Activated naive CD8-positive, alpha-beta T cell treated with anti-CD3 and anti-CD28 coated beads for 36 hours (primary cell): Measurements from ENCODE around the gene OPHN1. TPM values are rescaled to one million over a fixed set of nuclear protein-coding genes. Genes with fewer than 3 reads are reported as not detected.
"Not testable (repeated sequence)": the region's sequence is repeated elsewhere in the genome, so short reads cannot be mapped to it uniquely, and the experiment has no call there.

ENCODE experiments used
- DNase-seq: peaks from one replicate; pipeline ENCODE4 v3.0.0; 2021
- H3K27ac Mint-ChIP-seq: one replicate; pipeline ENCODE4 v1.8.0; 2022; ENCODE audit warnings: mild to moderate bottlenecking, moderate library complexity, mixed read lengths
- H3K27me3 Mint-ChIP-seq: one replicate; pipeline ENCODE4 v1.8.0; 2022; ENCODE audit warnings: mild to moderate bottlenecking, mixed read lengths
- H3K36me3 Mint-ChIP-seq: one replicate; pipeline ENCODE4 v1.8.0; 2021; ENCODE audit warnings: mild to moderate bottlenecking, mixed read lengths
- H3K4me1 Mint-ChIP-seq: one replicate; pipeline ENCODE4 v1.8.0; 2021; ENCODE audit warnings: mixed read lengths
- H3K4me3 Mint-ChIP-seq: one replicate; pipeline ENCODE4 v1.8.0; 2022; ENCODE audit warnings: mild to moderate bottlenecking, moderate library complexity, mixed read lengths
- H3K9me3 Mint-ChIP-seq: one replicate; pipeline ENCODE4 v1.8.0; 2022; ENCODE audit warnings: mixed read lengths
- total RNA-seq, 2 experiments: library from RNA; stranded (reverse); gene quantifications; one replicate each; pipeline ENCODE4 v1.2.3, GENCODE V29; 2021

Gene OPHN1
- total RNA-seq, 2 experiments from 2014 or later, result not detected

GRCh38 chrX:68403522-68403921 lies 29.8 kb downstream of the OPHN1 start:
- no peak overlapping the region for H3K27ac Mint-ChIP-seq
- no peaks in the 10 kb centered on the region for H3K36me3 Mint-ChIP-seq
- DNase-seq, result no peak
- no peak overlapping the region for H3K4me3 Mint-ChIP-seq
- no peaks in the 10 kb centered on the region for H3K9me3 Mint-ChIP-seq
- no peaks in the 10 kb centered on the region for H3K27me3 Mint-ChIP-seq
- no peaks in the 10 kb centered on the region for H3K4me1 Mint-ChIP-seq

GRCh38 chrX:68403038-68403437 lies 30.3 kb downstream of the OPHN1 start:
- Mint-ChIP-seq H3K36me3 (no peaks in the 10 kb centered on the region), H3K4me3 (no peak overlapping the region), H3K27me3 (no peaks in the 10 kb centered on the region), H3K27ac (no peak overlapping the region), H3K9me3 (no peaks in the 10 kb centered on the region), H3K4me1 (no peaks in the 10 kb centered on the region)
- DNase-seq, result no peak

- Mint-ChIP-seq H3K4me3 (no peak overlapping the region), H3K27ac (no peak overlapping the region), H3K27me3 (no peaks in the 10 kb centered on the region), H3K4me1 (no peaks in the 10 kb centered on the region), H3K36me3 (no peaks in the 10 kb centered on the region), H3K9me3 (no peaks in the 10 kb centered on the region)
- DNase-seq, result no peak
These were observed 31.2 kb downstream of the OPHN1 start for GRCh38 chrX:68402094-68402493.

- H3K9me3 Mint-ChIP-seq, result no peaks in the 10 kb centered on the region
- no peak overlapping the region for H3K27ac Mint-ChIP-seq
- H3K27me3 Mint-ChIP-seq, result no peaks in the 10 kb centered on the region
- no peaks in the 10 kb centered on the region for H3K4me1 Mint-ChIP-seq
- no peak for DNase-seq
- H3K36me3 Mint-ChIP-seq, result no peaks in the 10 kb centered on the region
- H3K4me3 Mint-ChIP-seq, result no peak overlapping the region
These were observed 35.0 kb downstream of the OPHN1 start for GRCh38 chrX:68398291-68398690.

GRCh38 chrX:68396953-68397352 lies 36.3 kb downstream of the OPHN1 start:
- no peak overlapping the region for H3K27ac Mint-ChIP-seq
- H3K4me1 Mint-ChIP-seq, result no peaks in the 10 kb centered on the region
- no peak overlapping the region for H3K4me3 Mint-ChIP-seq
- H3K9me3 Mint-ChIP-seq, result no peaks in the 10 kb centered on the region
- no peaks in the 10 kb centered on the region for H3K27me3 Mint-ChIP-seq
- no peaks in the 10 kb centered on the region for H3K36me3 Mint-ChIP-seq
- DNase-seq, result no peak

- H3K4me1 Mint-ChIP-seq, H3K27ac Mint-ChIP-seq, H3K9me3 Mint-ChIP-seq, H3K36me3 Mint-ChIP-seq, DNase-seq, H3K27me3 Mint-ChIP-seq, H3K4me3 Mint-ChIP-seq: not testable (repeated sequence)
These were observed 43.8 kb downstream of the OPHN1 start for GRCh38 chrX:68389419-68389960.

- Mint-ChIP-seq H3K4me3 (no peak overlapping the region), H3K9me3 (no peaks in the 10 kb centered on the region), H3K4me1 (no peaks in the 10 kb centered on the region), H3K36me3 (no peaks in the 10 kb centered on the region), H3K27ac (no peak overlapping the region), H3K27me3 (peaks cover 4% of the 10 kb centered on the region)
- DNase-seq, result no peak
These were observed 45.5 kb downstream of the OPHN1 start for GRCh38 chrX:68387776-68388175.

GRCh38 chrX:68383540-68383939 lies 49.8 kb downstream of the OPHN1 start:
- Mint-ChIP-seq H3K9me3 (no peaks in the 10 kb centered on the region), H3K36me3 (no peaks in the 10 kb centered on the region), H3K27ac (no peak overlapping the region), H3K4me3 (no peak overlapping the region), H3K4me1 (no peaks in the 10 kb centered on the region), H3K27me3 (peaks cover 11% of the 10 kb centered on the region)
- DNase-seq, result no peak

GRCh38 chrX:68377579-68377978 lies 55.7 kb downstream of the OPHN1 start:
- H3K27me3 Mint-ChIP-seq, H3K4me1 Mint-ChIP-seq, H3K9me3 Mint-ChIP-seq, H3K36me3 Mint-ChIP-seq, H3K27ac Mint-ChIP-seq, DNase-seq, H3K4me3 Mint-ChIP-seq: not testable (repeated sequence)

GRCh38 chrX:68376373-68376772 lies 56.9 kb downstream of the OPHN1 start:
- H3K9me3 Mint-ChIP-seq, result no peaks in the 10 kb centered on the region
- H3K27ac Mint-ChIP-seq, result no peak overlapping the region
- no peaks in the 10 kb centered on the region for H3K4me1 Mint-ChIP-seq
- no peak overlapping the region for H3K4me3 Mint-ChIP-seq
- peaks cover 2% of the 10 kb centered on the region for H3K27me3 Mint-ChIP-seq
- DNase-seq, result no peak
- no peaks in the 10 kb centered on the region for H3K36me3 Mint-ChIP-seq

GRCh38 chrX:68375803-68376202 lies 57.5 kb downstream of the OPHN1 start:
- Mint-ChIP-seq H3K36me3 (no peaks in the 10 kb centered on the region), H3K27me3 (no peaks in the 10 kb centered on the region), H3K9me3 (no peaks in the 10 kb centered on the region), H3K4me3 (no peak overlapping the region), H3K27ac (no peak overlapping the region), H3K4me1 (no peaks in the 10 kb centered on the region)
- DNase-seq, result no peak

GRCh38 chrX:68372665-68373064 lies 60.6 kb downstream of the OPHN1 start:
- Mint-ChIP-seq H3K27me3 (no peaks in the 10 kb centered on the region), H3K27ac (no peak overlapping the region), H3K36me3 (no peaks in the 10 kb centered on the region), H3K4me3 (no peak overlapping the region), H3K4me1 (no peaks in the 10 kb centered on the region), H3K9me3 (peaks cover 2% of the 10 kb centered on the region)
- no peak for DNase-seq

GRCh38 chrX:68369559-68369958 lies 63.7 kb downstream of the OPHN1 start:
- Mint-ChIP-seq H3K9me3 (peaks cover 2% of the 10 kb centered on the region), H3K4me3 (no peak overlapping the region), H3K36me3 (no peaks in the 10 kb centered on the region), H3K27me3 (no peaks in the 10 kb centered on the region), H3K27ac (no peak overlapping the region), H3K4me1 (no peaks in the 10 kb centered on the region)
- no peak for DNase-seq

GRCh38 chrX:68365341-68365740 lies 68.0 kb downstream of the OPHN1 start:
- no peaks in the 10 kb centered on the region for H3K27me3 Mint-ChIP-seq
- no peaks in the 10 kb centered on the region for H3K36me3 Mint-ChIP-seq
- H3K27ac Mint-ChIP-seq, result no peak overlapping the region
- H3K9me3 Mint-ChIP-seq, result peaks cover 2% of the 10 kb centered on the region
- no peak for DNase-seq
- H3K4me3 Mint-ChIP-seq, result no peak overlapping the region
- H3K4me1 Mint-ChIP-seq, result no peaks in the 10 kb centered on the region

- Mint-ChIP-seq H3K4me3 (no peak overlapping the region), H3K36me3 (no peaks in the 10 kb centered on the region), H3K9me3 (no peaks in the 10 kb centered on the region), H3K4me1 (no peaks in the 10 kb centered on the region), H3K27me3 (no peaks in the 10 kb centered on the region), H3K27ac (no peak overlapping the region)
- DNase-seq, result no peak
These were observed 69.3 kb downstream of the OPHN1 start for GRCh38 chrX:68363984-68364383.

- Mint-ChIP-seq H3K27ac (no peak overlapping the region), H3K4me3 (no peak overlapping the region), H3K9me3 (no peaks in the 10 kb centered on the region), H3K4me1 (no peaks in the 10 kb centered on the region), H3K27me3 (no peaks in the 10 kb centered on the region), H3K36me3 (no peaks in the 10 kb centered on the region)
- no peak for DNase-seq
These were observed 74.6 kb downstream of the OPHN1 start for GRCh38 chrX:68358679-68359078.

GRCh38 chrX:68355629-68355920 lies 77.7 kb downstream of the OPHN1 start:
- Mint-ChIP-seq H3K27ac (no peak overlapping the region), H3K4me3 (no peak overlapping the region), H3K27me3 (no peaks in the 10 kb centered on the region), H3K9me3 (no peaks in the 10 kb centered on the region), H3K36me3 (no peaks in the 10 kb centered on the region), H3K4me1 (no peaks in the 10 kb centered on the region)
- DNase-seq, result no peak
